ENCODE data around the gene HARS1. TPM values are rescaled to one million over a fixed set of nuclear protein-coding genes. Genes with fewer than 3 reads are reported as not detected.

Gene HARS1
- total and polyA plus RNA-seq, 2 of the 13 experiments (the other 11 are each of a cell fraction or from before 2014, with no cell fraction given): 36.9 to 66.2 TPM

- Histone ChIP-seq H3K9me3 (ENCODE audit: low read length) (no peaks in the 10 kb centered on the region), H3K9ac (ENCODE audit: insufficient read depth, low read depth, low read length) (peak overlapping the region; percentile 83), H3K36me3 (replicated peaks in 1 of 2; ENCODE audit: control insufficient read depth in 1 of 2, insufficient read depth in 2 of 2, low read length in 2 of 2) (peaks cover 2 to 4% of the 10 kb centered on the region in 2 experiments; a peak in 4 of 5 replicates), H3K4me3 (replicated peaks in 1 of 3; ENCODE audit: insufficient read depth in 1 of 3, low read depth in 2 of 3, low read length in 3 of 3) (peak overlapping the region; percentile 59 to 86 (median 77)), H3K4me1 (ENCODE audit: insufficient read depth, low read length) (peaks cover 24% of the 10 kb centered on the region), H3K4me2 (ENCODE audit: low read depth, low read length) (peak overlapping the region; percentile 67), H3K27me3 (ENCODE audit: control insufficient read depth in 1 of 2, insufficient read depth in 2 of 2, low read length in 2 of 2) (no peaks in the 10 kb centered on the region; a peak in 1 of 5 replicates), H3K27ac (ENCODE audit: extremely low read length, insufficient read depth, low read length) (peak overlapping the region; percentile 92), H4K20me1 (ENCODE audit: insufficient read depth, low read length) (no peaks in the 10 kb centered on the region), H3K79me2 (ENCODE audit: insufficient read depth, low read length) (no peaks in the 10 kb centered on the region), H2AFZ (ENCODE audit: low read length) (no peak overlapping the region)
- no TSS peak for BruUV-seq (replicated peaks)
- FAIRE-seq: peak; percentile 97
- DNase-seq (ENCODE audit: low spot score): peak; percentile 98
- intact Hi-C loops (cut with micrococcal nuclease; ENCODE audit: unreplicated experiment): loop anchor here (1.0 to 10.0 kb wide), 3 partner anchors 8 to 536 kb away; partner anchors contain the start of genes CYSTM1 and ZMAT2
- CTCF ChIA-PET (ENCODE audit: low intra/inter-chr PET ratio, low total read pairs): no interaction called here
- ATAC-seq: peak; percentile 94
- in situ Hi-C loops (cut with HindIII; ENCODE audit: extremely low pct_ligation_motif_present, low pct_unique_long_range_greater_than_20kb): no loop called here
- WGBS (ENCODE audit: low lambda C conversion rate): 0% methylated on average over 22 of the region's 27 CpGs
- POLR2A ChIA-PET: interaction anchor here (0.9 to 3.4 kb wide), 13 partner anchors 8 to 610 kb away, joined by 3 to 42 read pairs (median 7); partner anchors contain the start of genes ANKHD1, EIF4EBP3, HARS1 and HARS2
- TF ChIP-seq SKIL (CRISPR knock-in tag; IDR thresholded peaks at IDR 0.05; ENCODE audit: borderline replicate concordance) (no peak), ZNF749 (CRISPR knock-in tag; IDR thresholded peaks at IDR 0.05; ENCODE audit: borderline replicate concordance) (no peak; the same call in 1 of the 2 replicates), SMC3 (IDR thresholded peaks at IDR 0.05; ENCODE audit: low read length) (no peak), ZNF724P (CRISPR knock-in tag; IDR thresholded peaks at IDR 0.05; ENCODE audit: borderline replicate concordance) (peak; percentile 84; the same call in 1 of the 2 replicates), PHF8 (CRISPR knock-in tag; IDR thresholded peaks at IDR 0.05) (peak; percentile 39; the same call in 1 of the 2 replicates), MED1 (CRISPR knock-in tag; IDR thresholded peaks at IDR 0.05) (peak; percentile 59; the same call in 1 of the 2 replicates), AKAP8 (CRISPR knock-in tag; IDR thresholded peaks at IDR 0.05) (no peak), NR2F6 (IDR thresholded peaks at IDR 0.05) (0 out of 2 replicates have a peak, but pooled peaks have one; percentile 33), NR2F6 (CRISPR knock-in tag; IDR thresholded peaks at IDR 0.05) (no peak; the same call in 1 of the 2 replicates), MAFG (CRISPR knock-in tag; IDR thresholded peaks at IDR 0.05) (peak; percentile 97), ZNF567 (CRISPR knock-in tag; IDR thresholded peaks at IDR 0.05; ENCODE audit: borderline replicate concordance) (no peak), SUZ12 (IDR thresholded peaks at IDR 0.05; ENCODE audit: low read depth, low read length) (no peak), NR3C1 (CRISPR knock-in tag; IDR thresholded peaks at IDR 0.05) (no peak), RFXANK (CRISPR knock-in tag; IDR thresholded peaks at IDR 0.05) (0 out of 2 replicates have a peak, but pooled peaks have one; percentile 38), ZNF720 (CRISPR knock-in tag; IDR thresholded peaks at IDR 0.05) (no peak), AHDC1 (CRISPR knock-in tag; IDR thresholded peaks at IDR 0.05; ENCODE audit: borderline replicate concordance) (peak; percentile 28; the same call in 1 of the 2 replicates), ZNF431 (CRISPR knock-in tag; IDR thresholded peaks at IDR 0.05; ENCODE audit: borderline replicate concordance, low read depth) (peak; percentile 5; the same call in 1 of the 2 replicates), TCF12 (IDR thresholded peaks at IDR 0.05) (no peak), TCF12 (CRISPR knock-in tag; IDR thresholded peaks at IDR 0.05) (no peak)
Measured at GRCh38 chr5:140710899-140711552, 19.9 kb upstream of the HARS1 start.
